ENCODE results near the gene TRMT2A. TPM values are rescaled to one million over a fixed set of nuclear protein-coding genes. Genes with fewer than 3 reads are reported as not detected.

TRMT2A gene
- total RNA-seq, 1 donor from 2014 or later = 24.3 TPM

GRCh38 chr22:20148414-20148813 is 31.4 kb upstream of the TRMT2A start:
- H3F3A ChIP-seq (ENCODE audit: low read depth) = no peaks in the 10 kb centered on the region
- H3K4me2 ChIP-seq = no peak overlapping the region
- H3K79me2 ChIP-seq (ENCODE audit: low read depth) = no peaks in the 10 kb centered on the region
- H3K4me1 ChIP-seq = peaks cover under 1% of the 10 kb centered on the region
- Mint-ChIP-seq H3K4me1 (peaks cover 15% of the 10 kb centered on the region), H3K27ac (no peak overlapping the region), H3K36me3 (no peaks in the 10 kb centered on the region), H3K27me3 (ENCODE audit: insufficient read depth, low read depth) (no peaks in the 10 kb centered on the region), H3K4me3 (no peak overlapping the region), H3K9me3 (no peaks in the 10 kb centered on the region)
- no peak for DNase-seq (ENCODE audit: low spot score)
- no peak overlapping the region for H2AFZ ChIP-seq (replicated peaks)
- TF ChIP-seq EZH2 (IDR thresholded peaks at IDR 0.05) (no peak), EZH2phosphoT487 (IDR thresholded peaks at IDR 0.05) (no peak), CTCF (IDR thresholded peaks at IDR 0.05) (no peak)
- no peak overlapping the region for H3K27ac ChIP-seq
- H4K20me1 ChIP-seq (ENCODE audit: low read depth) = no peaks in the 10 kb centered on the region
- no peaks in the 10 kb centered on the region for H3K27me3 ChIP-seq
- H3K9me3 ChIP-seq (ENCODE audit: low read depth) = no peaks in the 10 kb centered on the region
- H3K36me3 ChIP-seq = no peaks in the 10 kb centered on the region
- H3K9ac ChIP-seq = no peak overlapping the region
- no peak overlapping the region for H3K4me3 ChIP-seq

GRCh38 chr22:20147237-20147988 is 30.4 kb upstream of the TRMT2A start:
- Histone ChIP-seq H3K4me3 (no peak overlapping the region), H4K20me1 (ENCODE audit: low read depth) (no peaks in the 10 kb centered on the region), H3K9ac (no peak overlapping the region), H3K4me1 (no peaks in the 10 kb centered on the region), H3K27me3 (no peaks in the 10 kb centered on the region), H3K4me2 (no peak overlapping the region), H2AFZ (replicated peaks) (no peak overlapping the region), H3K79me2 (ENCODE audit: low read depth) (no peaks in the 10 kb centered on the region), H3F3A (ENCODE audit: low read depth) (no peaks in the 10 kb centered on the region), H3K27ac (no peak overlapping the region), H3K9me3 (ENCODE audit: low read depth) (no peaks in the 10 kb centered on the region), H3K36me3 (no peaks in the 10 kb centered on the region)
- TF ChIP-seq EZH2 (IDR thresholded peaks at IDR 0.05) = no peak
- no peak for TF ChIP-seq CTCF (IDR thresholded peaks at IDR 0.05)
- TF ChIP-seq EZH2phosphoT487 (IDR thresholded peaks at IDR 0.05) = no peak
- Mint-ChIP-seq H3K36me3 (no peaks in the 10 kb centered on the region), H3K9me3 (no peaks in the 10 kb centered on the region), H3K27ac (no peak overlapping the region), H3K27me3 (ENCODE audit: insufficient read depth, low read depth) (no peaks in the 10 kb centered on the region), H3K4me3 (no peak overlapping the region), H3K4me1 (peaks cover 8% of the 10 kb centered on the region)
- no peak for DNase-seq (ENCODE audit: low spot score)

- Histone ChIP-seq H3K4me2 (no peak overlapping the region), H3K9me3 (ENCODE audit: low read depth) (no peaks in the 10 kb centered on the region), H2AFZ (replicated peaks) (no peak overlapping the region), H4K20me1 (ENCODE audit: low read depth) (no peaks in the 10 kb centered on the region), H3K79me2 (ENCODE audit: low read depth) (no peaks in the 10 kb centered on the region), H3K27me3 (no peaks in the 10 kb centered on the region), H3K36me3 (no peaks in the 10 kb centered on the region), H3K4me3 (no peak overlapping the region), H3K4me1 (no peaks in the 10 kb centered on the region), H3K9ac (no peak overlapping the region), H3K27ac (no peak overlapping the region), H3F3A (ENCODE audit: low read depth) (no peaks in the 10 kb centered on the region)
- no peak overlapping the region for H3K4me3 Mint-ChIP-seq
- no peak for DNase-seq (ENCODE audit: low spot score)
- peak overlapping the region; percentile 66 for H3K27ac Mint-ChIP-seq
- H3K36me3 Mint-ChIP-seq = no peaks in the 10 kb centered on the region
- no peaks in the 10 kb centered on the region for H3K27me3 Mint-ChIP-seq (ENCODE audit: insufficient read depth, low read depth)
- peaks cover 8% of the 10 kb centered on the region for H3K4me1 Mint-ChIP-seq
- TF ChIP-seq EZH2 (IDR thresholded peaks at IDR 0.05) = no peak
- no peak for TF ChIP-seq EZH2phosphoT487 (IDR thresholded peaks at IDR 0.05)
- TF ChIP-seq CTCF (IDR thresholded peaks at IDR 0.05) = no peak
- no peaks in the 10 kb centered on the region for H3K9me3 Mint-ChIP-seq
These were observed 29.8 kb upstream of the TRMT2A start for GRCh38 chr22:20146777-20147176.
